Measurements from ENCODE around the gene RASAL3. TPM values are rescaled to one million over a fixed set of nuclear protein-coding genes. Genes with fewer than 3 reads are reported as not detected.

RASAL3 gene
- total RNA-seq, 2 donors from 2014 or later: 1.7 to 2.5 TPM

- Histone ChIP-seq H3K36me3 (peaks cover 7% of the 10 kb centered on the region), H3K4me1 (peaks cover 13% of the 10 kb centered on the region), H3K27me3 (no peaks in the 10 kb centered on the region), H3K4me3 (no peak overlapping the region), H3K27ac (no peak overlapping the region), H3K9ac (ENCODE audit: low read depth in 2 of 2, low read length in 2 of 2) (no peak overlapping the region), H3K9me3 (no peaks in the 10 kb centered on the region)
- no peak for DNase-seq
- no peak for TF ChIP-seq CTCF (IDR thresholded peaks at IDR 0.05)
- intact Hi-C loops (cut with DNase I): loop anchor here (10.0 kb wide), 1 partner anchor 126 kb away; no protein-coding TSS in a partner anchor
Observed at GRCh38 chr19:15428956-15429824, 35.2 kb downstream of the RASAL3 start.

GRCh38 chr19:15427991-15428471, 36.3 kb downstream of the RASAL3 start:
- Histone ChIP-seq H3K27ac (no peak overlapping the region), H3K9ac (ENCODE audit: low read depth in 2 of 2, low read length in 2 of 2) (no peak overlapping the region), H3K4me3 (no peak overlapping the region), H3K9me3 (no peaks in the 10 kb centered on the region), H3K27me3 (no peaks in the 10 kb centered on the region), H3K4me1 (peaks cover 13% of the 10 kb centered on the region), H3K36me3 (peaks cover 7% of the 10 kb centered on the region)
- DNase-seq: no peak
- intact Hi-C loops (cut with DNase I): loop anchor here (10.0 kb wide), 1 partner anchor 127 kb away; no protein-coding TSS in a partner anchor
- no peak for TF ChIP-seq CTCF (IDR thresholded peaks at IDR 0.05)

- no peak for DNase-seq
- H3K36me3 ChIP-seq: peaks cover 7% of the 10 kb centered on the region
- H3K9ac ChIP-seq (ENCODE audit: low read depth in 2 of 2, low read length in 2 of 2): no peak overlapping the region
- peaks cover 13% of the 10 kb centered on the region for H3K4me1 ChIP-seq
- no peak for TF ChIP-seq CTCF (IDR thresholded peaks at IDR 0.05)
- H3K27me3 ChIP-seq: no peaks in the 10 kb centered on the region
- H3K4me3 ChIP-seq: no peak overlapping the region
- intact Hi-C loops (cut with DNase I): loop anchor here (10.0 kb wide), 1 partner anchor 127 kb away; no protein-coding TSS in a partner anchor
- no peaks in the 10 kb centered on the region for H3K9me3 ChIP-seq
- H3K27ac ChIP-seq: no peak overlapping the region
Observed at GRCh38 chr19:15427350-15427700, 37.0 kb downstream of the RASAL3 start.

- H3K27me3 ChIP-seq: no peaks in the 10 kb centered on the region
- intact Hi-C loops (cut with DNase I): loop anchor here (10.0 kb wide), 1 partner anchor 128 kb away; no protein-coding TSS in a partner anchor
- no peak for TF ChIP-seq CTCF (IDR thresholded peaks at IDR 0.05)
- no peak overlapping the region for H3K9ac ChIP-seq (ENCODE audit: low read depth in 2 of 2, low read length in 2 of 2)
- H3K4me1 ChIP-seq: peaks cover 12% of the 10 kb centered on the region
- DNase-seq: no peak
- no peak overlapping the region for H3K27ac ChIP-seq
- peaks cover 7% of the 10 kb centered on the region for H3K36me3 ChIP-seq
- no peaks in the 10 kb centered on the region for H3K9me3 ChIP-seq
- H3K4me3 ChIP-seq: no peak overlapping the region
Observed at GRCh38 chr19:15426485-15427349, 37.6 kb downstream of the RASAL3 start.

- TF ChIP-seq CTCF (IDR thresholded peaks at IDR 0.05): no peak
- Histone ChIP-seq H3K9ac (ENCODE audit: low read depth in 2 of 2, low read length in 2 of 2) (no peak overlapping the region), H3K4me1 (no peaks in the 10 kb centered on the region), H3K27ac (no peak overlapping the region), H3K9me3 (no peaks in the 10 kb centered on the region), H3K36me3 (peaks cover 7% of the 10 kb centered on the region), H3K4me3 (no peak overlapping the region), H3K27me3 (no peaks in the 10 kb centered on the region)
- no peak for DNase-seq
- intact Hi-C loops (cut with DNase I): loop anchor here (10.0 kb wide), 1 partner anchor 129 kb away; no protein-coding TSS in a partner anchor
Observed at GRCh38 chr19:15425321-15425950, 38.9 kb downstream of the RASAL3 start.

Measured in colonic mucosa (tissue), 4 donors.